Progenitor cell of endocrine pancreas (in vitro differentiated cells): ENCODE data around the gene ATXN1. TPM values are rescaled to one million over a fixed set of nuclear protein-coding genes. Genes with fewer than 3 reads are reported as not detected.

Source experiments
- DNase-seq: peaks from one replicate; pipeline ENCODE4 v3.0.0; 2021; ENCODE audit warnings: low spot score; ENCODE audit not compliant: unreplicated experiment
- H3K27ac Mint-ChIP-seq: 2 replicates; pipeline ENCODE4 v1.8.0; 2021; ENCODE audit warnings: mild to moderate bottlenecking, moderate library complexity, mixed read lengths
- H3K27me3 Mint-ChIP-seq: 2 replicates; pipeline ENCODE4 v1.8.0; 2021; ENCODE audit warnings: mixed read lengths
- H3K36me3 Mint-ChIP-seq: 2 replicates; pipeline ENCODE4 v1.8.0; 2022; ENCODE audit warnings: mixed read lengths; ENCODE audit not compliant: insufficient read depth
- H3K4me1 Mint-ChIP-seq: 2 replicates; pipeline ENCODE4 v1.8.0; 2021; ENCODE audit warnings: low read depth, mixed read lengths
- H3K4me3 Mint-ChIP-seq: 2 replicates; pipeline ENCODE4 v1.8.0; 2021; ENCODE audit warnings: low read depth, mild to moderate bottlenecking, moderate library complexity, mixed read lengths
- H3K9me3 Mint-ChIP-seq: 2 replicates; pipeline ENCODE4 v1.8.0; 2021; ENCODE audit warnings: low read depth, mixed read lengths
- CTCF ChIP-seq: fragments of 200-600 bp; sonication (generic); IDR thresholded peaks from one replicate; pipeline ENCODE4 v1.5.0; 2021; ENCODE audit warnings: antibody characterized with exemption, mild to moderate bottlenecking; ENCODE audit not compliant: unreplicated experiment
- total RNA-seq: library from RNA; stranded (reverse); gene quantifications from 2 replicates; pipeline ENCODE4 v1.2.1, GENCODE V29; 2021

ATXN1 gene
- total RNA-seq, 1 donor from 2014 or later, result 35.8 TPM

DNA sequence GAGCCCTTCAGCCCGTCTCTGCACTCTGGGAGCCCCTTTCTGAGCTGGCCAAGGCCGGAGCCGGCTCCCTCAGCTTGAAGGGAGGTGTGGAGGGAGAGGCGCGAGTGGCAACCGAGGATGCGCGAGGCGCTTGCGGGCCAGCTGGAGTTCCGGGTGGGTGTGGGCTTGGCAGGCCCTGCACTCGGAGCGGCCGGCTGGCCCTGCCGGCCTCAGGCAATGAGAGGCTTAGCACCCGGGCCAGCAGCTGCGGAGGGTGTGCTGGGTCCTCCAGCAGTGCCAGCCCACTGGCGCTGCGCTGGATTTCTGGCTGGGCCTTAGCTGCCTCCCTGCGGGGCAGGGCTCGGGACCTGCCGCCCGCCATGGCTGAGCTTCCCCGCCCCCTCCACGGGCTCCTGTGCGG is 473.1 kb downstream of the ATXN1 start:
- peaks cover 7% of the 10 kb centered on the region for H3K4me1 Mint-ChIP-seq
- no peaks in the 10 kb centered on the region for H3K9me3 Mint-ChIP-seq
- no peaks in the 10 kb centered on the region for H3K36me3 Mint-ChIP-seq
- peaks cover 7% of the 10 kb centered on the region for H3K27me3 Mint-ChIP-seq
- no peak for DNase-seq
- H3K4me3 Mint-ChIP-seq, result no peak overlapping the region
- TF ChIP-seq CTCF, result no peak
- no peak overlapping the region for H3K27ac Mint-ChIP-seq

DNA sequence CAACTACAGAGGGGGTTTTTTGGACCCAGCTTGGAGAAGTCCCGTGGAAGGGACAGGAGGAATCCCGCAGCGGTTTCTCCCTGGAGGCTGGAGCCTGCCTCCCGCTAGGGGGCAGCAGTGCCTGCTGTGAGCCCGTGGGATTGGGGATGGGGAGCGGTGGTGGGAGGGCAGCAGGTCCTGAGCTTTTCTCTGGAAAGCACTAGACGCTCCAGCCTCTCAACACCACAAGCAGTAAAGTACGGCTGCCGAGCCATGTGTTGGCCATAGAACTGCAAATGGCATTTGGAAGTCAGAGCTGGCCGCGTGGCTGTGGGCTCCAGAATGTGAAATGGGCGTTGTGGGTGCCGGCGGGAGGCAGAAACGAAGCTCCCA is 475.1 kb downstream of the ATXN1 start:
- Mint-ChIP-seq H3K27me3 (peaks cover 7% of the 10 kb centered on the region), H3K36me3 (no peaks in the 10 kb centered on the region), H3K27ac (no peak overlapping the region), H3K4me3 (no peak overlapping the region), H3K4me1 (peaks cover 7% of the 10 kb centered on the region), H3K9me3 (no peaks in the 10 kb centered on the region)
- peak; percentile 61 for DNase-seq
- TF ChIP-seq CTCF, result peak; percentile 86

DNA sequence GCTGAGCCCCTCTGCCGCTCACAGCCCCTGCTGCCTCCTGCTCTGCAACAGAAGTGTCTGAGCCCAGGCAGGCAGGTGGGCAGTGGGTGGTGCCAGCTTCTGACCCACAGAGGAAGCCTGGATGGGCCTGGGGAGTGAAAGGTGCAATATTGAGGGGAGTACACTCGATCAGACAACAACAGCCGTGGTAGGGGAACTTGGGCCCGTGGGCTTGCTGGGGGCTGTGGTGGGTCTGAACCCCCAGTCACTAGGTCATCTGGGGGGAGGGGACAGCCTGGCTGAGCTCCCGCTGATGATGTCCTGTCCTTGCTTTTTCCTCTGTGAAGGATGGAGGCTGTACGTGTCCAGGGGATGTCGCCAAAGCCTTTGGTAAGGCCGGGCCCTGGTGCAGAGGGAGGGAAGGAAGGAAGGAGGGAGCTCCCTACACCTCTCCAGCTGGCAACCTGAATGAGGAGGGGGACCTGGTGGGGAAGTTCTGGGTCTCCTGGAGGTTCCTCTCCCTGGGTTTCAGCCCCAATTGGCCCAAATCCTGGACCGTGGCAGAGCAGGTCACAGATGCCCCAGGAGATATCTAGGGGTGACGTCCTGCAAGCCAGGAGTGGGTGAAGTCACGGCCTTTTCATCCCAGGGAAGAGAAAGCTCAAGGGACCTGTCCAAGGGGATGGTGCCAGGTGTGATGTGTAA is 475.7 kb downstream of the ATXN1 start:
- Mint-ChIP-seq H3K27ac (no peak overlapping the region), H3K36me3 (no peaks in the 10 kb centered on the region), H3K27me3 (peaks cover 7% of the 10 kb centered on the region)

DNA sequence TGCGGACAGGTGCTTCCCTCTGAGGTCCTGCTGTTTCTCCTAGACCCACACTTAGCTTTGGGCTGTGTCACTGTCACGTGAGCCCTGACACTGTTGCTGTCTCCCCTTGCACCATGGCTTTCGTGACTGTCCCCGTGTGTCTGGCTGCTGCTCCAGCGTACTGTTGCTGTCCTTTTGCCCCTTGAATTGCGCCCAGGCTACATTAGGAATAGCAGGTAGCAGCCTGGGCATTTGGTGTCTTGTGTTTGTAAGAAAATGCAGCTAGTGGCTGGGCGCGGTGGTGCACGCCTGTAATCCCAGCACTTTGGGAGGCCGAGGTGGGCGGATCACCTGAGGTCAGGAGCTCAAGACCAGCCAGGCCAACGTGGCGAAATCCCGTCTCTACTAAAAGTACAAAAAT is 476.8 kb downstream of the ATXN1 start:
- Mint-ChIP-seq H3K4me1 (peaks cover 7% of the 10 kb centered on the region), H3K9me3 (no peaks in the 10 kb centered on the region), H3K4me3 (no peak overlapping the region), H3K27ac (no peak overlapping the region), H3K27me3 (peaks cover 12% of the 10 kb centered on the region), H3K36me3 (no peaks in the 10 kb centered on the region)
- no peak for DNase-seq
- no peak for TF ChIP-seq CTCF

More for the DNA sequence above, 475.7 kb downstream of the ATXN1 start:
- Mint-ChIP-seq H3K4me1 (peaks cover 7% of the 10 kb centered on the region), H3K9me3 (no peaks in the 10 kb centered on the region), H3K4me3 (no peak overlapping the region)
- TF ChIP-seq CTCF, result no peak
- no peak for DNase-seq

- peaks cover 12% of the 10 kb centered on the region for H3K4me1 Mint-ChIP-seq
- H3K27me3 Mint-ChIP-seq, result peaks cover 22% of the 10 kb centered on the region
- H3K9me3 Mint-ChIP-seq, result no peaks in the 10 kb centered on the region
- no peak for TF ChIP-seq CTCF
- no peak overlapping the region for H3K27ac Mint-ChIP-seq
- H3K4me3 Mint-ChIP-seq, result no peak overlapping the region
- no peaks in the 10 kb centered on the region for H3K36me3 Mint-ChIP-seq
- no peak for DNase-seq
These were observed 478.9 kb downstream of the ATXN1 start for GRCh38 chr6:16282370-16282769.
